ENCODE results near the gene PDE4D. TPM values are rescaled to one million over a fixed set of nuclear protein-coding genes. Genes with fewer than 3 reads are reported as not detected.

Gene PDE4D
- total RNA-seq, 1 experiment from 2014 or later, result 6.5 TPM

DNA sequence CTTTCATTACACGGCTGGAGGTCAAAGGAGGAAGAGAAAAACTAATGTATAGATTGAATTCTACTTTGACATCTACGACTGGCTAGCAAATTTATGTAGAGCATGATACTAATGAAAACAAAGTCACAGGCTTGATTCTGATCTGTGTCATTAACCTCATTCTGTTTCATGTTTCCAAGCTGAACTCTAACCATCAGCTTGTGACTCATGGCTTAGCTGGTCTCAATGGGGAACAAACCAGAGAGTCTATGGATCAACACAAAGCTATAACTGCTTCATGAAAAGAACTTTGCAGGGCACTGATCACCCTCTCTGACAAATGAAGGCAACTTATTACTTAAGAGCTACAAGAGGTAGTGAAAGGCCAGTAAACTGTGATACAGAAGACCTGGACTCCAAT, 23.6 kb upstream of the PDE4D start:
- intact Hi-C loops (cut with micrococcal nuclease; ENCODE audit: unreplicated experiment), result no loop called here
- ChIA-PET POLR2A (ENCODE audit: low non-redundant PET) (no interaction called here), CTCF (no interaction called here)
- BruUV-seq (replicated peaks), result no TSS peak
- H3K36me3 ChIP-seq (ENCODE audit: insufficient read depth, low read length, poor library complexity, severe bottlenecking), result no peaks in the 10 kb centered on the region
- no peaks in the 10 kb centered on the region for H3K9me3 ChIP-seq (ENCODE audit: low read depth, low read length, poor library complexity, severe bottlenecking)
- H3K4me1 ChIP-seq (ENCODE audit: insufficient read depth, low read length, poor library complexity, severe bottlenecking), result no peaks in the 10 kb centered on the region
- no peak for DNase-seq (ENCODE audit: low spot score)
- H3K27me3 ChIP-seq (replicated peaks; ENCODE audit: insufficient read depth, low read depth, low read length, poor library complexity), result peaks cover 15% of the 10 kb centered on the region
- TF ChIP-seq, protein P1, sequence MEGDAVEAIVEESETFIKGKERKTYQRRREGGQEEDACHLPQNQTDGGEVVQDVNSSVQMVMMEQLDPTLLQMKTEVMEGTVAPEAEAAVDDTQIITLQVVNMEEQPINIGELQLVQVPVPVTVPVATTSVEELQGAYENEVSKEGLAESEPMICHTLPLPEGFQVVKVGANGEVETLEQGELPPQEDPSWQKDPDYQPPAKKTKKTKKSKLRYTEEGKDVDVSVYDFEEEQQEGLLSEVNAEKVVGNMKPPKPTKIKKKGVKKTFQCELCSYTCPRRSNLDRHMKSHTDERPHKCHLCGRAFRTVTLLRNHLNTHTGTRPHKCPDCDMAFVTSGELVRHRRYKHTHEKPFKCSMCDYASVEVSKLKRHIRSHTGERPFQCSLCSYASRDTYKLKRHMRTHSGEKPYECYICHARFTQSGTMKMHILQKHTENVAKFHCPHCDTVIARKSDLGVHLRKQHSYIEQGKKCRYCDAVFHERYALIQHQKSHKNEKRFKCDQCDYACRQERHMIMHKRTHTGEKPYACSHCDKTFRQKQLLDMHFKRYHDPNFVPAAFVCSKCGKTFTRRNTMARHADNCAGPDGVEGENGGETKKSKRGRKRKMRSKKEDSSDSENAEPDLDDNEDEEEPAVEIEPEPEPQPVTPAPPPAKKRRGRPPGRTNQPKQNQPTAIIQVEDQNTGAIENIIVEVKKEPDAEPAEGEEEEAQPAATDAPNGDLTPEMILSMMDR (conservative IDR thresholded peaks at IDR 0.05; ENCODE audit: low read depth, low read length), result no peak
- TF ChIP-seq EZH2 (IDR thresholded peaks at IDR 0.05; ENCODE audit: borderline replicate concordance, low read depth, low read length, poor library complexity, severe bottlenecking), result no peak
- H3K4me3 ChIP-seq (ENCODE audit: low read depth, low read length, poor library complexity, severe bottlenecking), result no peak overlapping the region
- no peak overlapping the region for H3K27ac ChIP-seq (ENCODE audit: low read depth, low read length, poor library complexity, severe bottlenecking)

DNA sequence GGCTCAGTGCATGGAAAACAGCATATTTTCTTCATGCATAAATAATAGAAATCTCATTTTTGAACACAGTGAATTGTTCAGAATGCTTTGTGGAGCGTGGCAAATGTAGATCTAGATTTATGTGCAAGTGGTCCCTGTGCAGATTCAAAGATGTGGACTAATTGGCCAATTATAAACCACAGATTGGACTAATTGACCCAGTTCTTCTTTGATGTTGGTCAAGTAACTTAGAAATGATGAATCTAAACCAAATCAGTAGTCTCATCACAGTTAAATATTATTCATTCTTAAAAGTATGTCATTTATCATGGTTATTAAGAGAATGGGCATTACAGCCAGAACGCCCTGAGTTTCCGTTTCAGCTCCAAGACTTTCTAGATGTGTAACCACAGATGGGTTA, 11.7 kb upstream of the PDE4D start:
- Histone ChIP-seq H3K4me1 (ENCODE audit: insufficient read depth, low read length, poor library complexity, severe bottlenecking) (no peaks in the 10 kb centered on the region), H3K27ac (ENCODE audit: low read depth, low read length, poor library complexity, severe bottlenecking) (no peak overlapping the region), H3K27me3 (replicated peaks; ENCODE audit: insufficient read depth, low read depth, low read length, poor library complexity) (peaks cover 91% of the 10 kb centered on the region), H3K9me3 (ENCODE audit: low read depth, low read length, poor library complexity, severe bottlenecking) (no peaks in the 10 kb centered on the region), H3K36me3 (ENCODE audit: insufficient read depth, low read length, poor library complexity, severe bottlenecking) (no peaks in the 10 kb centered on the region), H3K4me3 (ENCODE audit: low read depth, low read length, poor library complexity, severe bottlenecking) (no peak overlapping the region)
- TF ChIP-seq EZH2 (IDR thresholded peaks at IDR 0.05; ENCODE audit: borderline replicate concordance, low read depth, low read length, poor library complexity, severe bottlenecking), result no peak
- TF ChIP-seq, protein P1 (conservative IDR thresholded peaks at IDR 0.05; ENCODE audit: low read depth, low read length), result no peak
- no peak for DNase-seq (ENCODE audit: low spot score)
- CTCF ChIA-PET, result no interaction called here
- intact Hi-C loops (cut with micrococcal nuclease; ENCODE audit: unreplicated experiment), result loop anchor here (10.0 kb wide), 1 partner anchor 380 kb away; no protein-coding TSS in a partner anchor
- POLR2A ChIA-PET (ENCODE audit: low non-redundant PET), result no interaction called here
- BruUV-seq (replicated peaks), result no TSS peak

DNA sequence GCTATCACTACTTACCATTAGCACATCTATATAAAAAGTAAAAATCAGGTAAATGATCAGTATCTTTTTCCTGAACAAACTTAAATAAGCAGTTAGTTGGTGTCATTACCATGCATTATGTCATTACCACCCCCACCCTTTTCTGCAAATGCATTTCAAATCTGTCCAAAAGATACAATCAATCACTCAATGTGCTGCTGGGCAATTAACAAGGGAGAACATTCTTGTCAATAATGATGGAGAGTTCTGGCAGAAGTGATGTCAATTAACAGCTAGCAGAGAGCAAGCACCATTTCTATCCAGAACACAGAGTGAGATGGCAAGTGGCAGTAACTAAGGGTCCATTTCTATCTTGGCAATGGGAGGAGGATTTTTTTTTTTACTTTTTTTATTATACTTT, 3.5 kb upstream of the PDE4D start:
- no peaks in the 10 kb centered on the region for H3K36me3 ChIP-seq (ENCODE audit: insufficient read depth, low read length, poor library complexity, severe bottlenecking)
- DNase-seq (ENCODE audit: low spot score), result no peak
- intact Hi-C loops (cut with micrococcal nuclease; ENCODE audit: unreplicated experiment), result no loop called here
- no peak overlapping the region for H3K27ac ChIP-seq (ENCODE audit: low read depth, low read length, poor library complexity, severe bottlenecking)
- peaks cover 70% of the 10 kb centered on the region for H3K27me3 ChIP-seq (replicated peaks; ENCODE audit: insufficient read depth, low read depth, low read length, poor library complexity)
- BruUV-seq (replicated peaks), result no TSS peak
- TF ChIP-seq EZH2 (IDR thresholded peaks at IDR 0.05; ENCODE audit: borderline replicate concordance, low read depth, low read length, poor library complexity, severe bottlenecking), result no peak
- TF ChIP-seq, protein P1 (conservative IDR thresholded peaks at IDR 0.05; ENCODE audit: low read depth, low read length), result no peak
- POLR2A ChIA-PET (ENCODE audit: low non-redundant PET), result no interaction called here
- H3K4me3 ChIP-seq (ENCODE audit: low read depth, low read length, poor library complexity, severe bottlenecking), result no peak overlapping the region
- CTCF ChIA-PET, result no interaction called here
- H3K4me1 ChIP-seq (ENCODE audit: insufficient read depth, low read length, poor library complexity, severe bottlenecking), result no peaks in the 10 kb centered on the region
- H3K9me3 ChIP-seq (ENCODE audit: low read depth, low read length, poor library complexity, severe bottlenecking), result no peaks in the 10 kb centered on the region
